GM23338 (cell line): ENCODE data around the gene PVR. TPM values are rescaled to one million over a fixed set of nuclear protein-coding genes. Genes with fewer than 3 reads are reported as not detected.

Experiments used
- ATAC-seq: fragments of 200-7000 bp; cut with Tn5 transposase; 3 replicates; pipeline ENCODE4 v1.9.1; 2020
- DNase-seq: peaks from one replicate; pipeline ENCODE4 v3.0.0-alpha.2; 2015; ENCODE audit warnings: low spot score
- H2AFZ ChIP-seq: fragments of 200-600 bp; sonication (generic); 2 replicates; pipeline ENCODE4 v1.8.0; 2016; ENCODE audit warnings: antibody characterized with exemption, mild to moderate bottlenecking, moderate library complexity
- H3F3A ChIP-seq: fragments of 200-600 bp; sonication (generic); replicated peaks from 2 replicates; pipeline ENCODE4 v1.8.0; 2017; ENCODE audit warnings: antibody characterized with exemption, mixed run types, low read depth
- H3K27ac ChIP-seq: fragments of 200-600 bp; sonication (generic); 2 replicates; pipeline ENCODE4 v1.6.1; 2016; ENCODE audit warnings: low read depth
- H3K27me3 ChIP-seq: fragments of 200-600 bp; sonication (generic); 2 replicates; pipeline ENCODE4 v1.8.0; 2016; ENCODE audit warnings: mild to moderate bottlenecking, mixed run types, moderate library complexity; ENCODE audit not compliant: insufficient read depth
- H3K36me3 ChIP-seq: fragments of 200-600 bp; sonication (generic); 2 replicates; pipeline ENCODE4 v1.8.0; 2016; ENCODE audit warnings: mild to moderate bottlenecking; ENCODE audit not compliant: insufficient read depth
- H3K4me1 ChIP-seq: fragments of 200-600 bp; sonication (generic); 2 replicates; pipeline ENCODE4 v1.8.0; 2016; ENCODE audit warnings: mild to moderate bottlenecking, moderate library complexity; ENCODE audit not compliant: insufficient read depth
- H3K4me2 ChIP-seq: fragments of 200-600 bp; sonication (generic); 2 replicates; pipeline ENCODE4 v1.7.1; 2017; ENCODE audit warnings: mixed run types
- H3K4me3 ChIP-seq: fragments of 200-600 bp; sonication (generic); 2 replicates; pipeline ENCODE4 v1.6.1; 2016; ENCODE audit warnings: mixed run types
- H3K79me2 ChIP-seq: fragments of 200-600 bp; sonication (generic); replicated peaks from 2 replicates; pipeline ENCODE4 v1.8.0; 2017; ENCODE audit warnings: mild to moderate bottlenecking; ENCODE audit not compliant: insufficient read depth
- H3K9me2 ChIP-seq: fragments of 200-600 bp; sonication (generic); 2 replicates; pipeline ENCODE4 v1.8.0; 2017; ENCODE audit not compliant: insufficient read depth
- H4K20me1 ChIP-seq: fragments of 200-600 bp; sonication (generic); replicated peaks from 2 replicates; pipeline ENCODE4 v1.8.0; 2017; ENCODE audit warnings: mild to moderate bottlenecking; ENCODE audit not compliant: insufficient read depth
- H3K27ac Mint-ChIP-seq: 2 replicates; pipeline ENCODE4 v1.8.0; 2020; ENCODE audit warnings: inconsistent platforms, mild to moderate bottlenecking, moderate library complexity, mixed read lengths
- H3K27me3 Mint-ChIP-seq: 3 replicates; pipeline ENCODE4 v1.8.0; 2022; ENCODE audit warnings: low read depth, mild to moderate bottlenecking, moderate library complexity, mixed read lengths, inconsistent platforms; ENCODE audit not compliant: insufficient read depth, poor library complexity
- H3K36me3 Mint-ChIP-seq: 3 replicates; pipeline ENCODE4 v1.8.0; 2021; ENCODE audit warnings: low read depth, mild to moderate bottlenecking, inconsistent platforms, moderate library complexity, mixed read lengths
- H3K4me1 Mint-ChIP-seq: 3 replicates; pipeline ENCODE4 v1.8.0; 2020; ENCODE audit warnings: mild to moderate bottlenecking, inconsistent platforms, mixed read lengths
- H3K4me3 Mint-ChIP-seq: 3 replicates; pipeline ENCODE4 v1.8.0; 2021; ENCODE audit warnings: moderate library complexity, mild to moderate bottlenecking, inconsistent platforms, mixed read lengths
- H3K9me3 Mint-ChIP-seq: 3 replicates; pipeline ENCODE4 v1.8.0; 2020; ENCODE audit warnings: moderate library complexity, mild to moderate bottlenecking, inconsistent platforms, mixed read lengths
- EZH2 ChIP-seq: fragments of 200-600 bp; sonication (generic); IDR thresholded peaks from one replicate; pipeline ENCODE4 v1.8.0; 2017; ENCODE audit warnings: antibody characterized with exemption, mild to moderate bottlenecking, low read depth; ENCODE audit not compliant: unreplicated experiment
- EZH2phosphoT487 ChIP-seq: fragments of 200-600 bp; sonication (generic); IDR thresholded peaks from one replicate; pipeline ENCODE4 v1.8.1; 2018; ENCODE audit warnings: antibody characterized with exemption; ENCODE audit not compliant: unreplicated experiment
- NANOG ChIP-seq: IDR thresholded peaks from 2 replicates; pipeline ENCODE4 v1.6.1; 2016; ENCODE audit warnings: antibody characterized with exemption, borderline replicate concordance
- POLR2AphosphoS5 ChIP-seq: IDR thresholded peaks from 2 replicates; pipeline ENCODE4 v1.6.1; 2016; ENCODE audit warnings: antibody characterized with exemption, low read depth
- STAT1 ChIP-seq: IDR thresholded peaks from one replicate; pipeline ENCODE4 v1.6.1; 2016; ENCODE audit warnings: antibody characterized with exemption; ENCODE audit not compliant: unreplicated experiment
- ZNF114 ChIP-seq: fragments of 250-450 bp; sonication (Bioruptor Pico); IDR thresholded peaks from 2 replicates; pipeline ENCODE4 v1.5.0; 2020; ENCODE audit warnings: mild to moderate bottlenecking, moderate library complexity
- polyA plus RNA-seq: library from polyadenylated mRNA; unstranded; fragments of >200 nt; fragmentation: Nextera tagmentation; extraction: Ambion mirVana; gene quantifications from 2 replicates; pipeline ENCODE4 v1.2.1, GENCODE V29; 2016
- total RNA-seq: library from RNA; depleted of rRNA; stranded (reverse); fragments of >200 nt; shearing (Covaris generic); gene quantifications from 2 replicates; pipeline ENCODE4 v1.2.3, GENCODE V29; 2014
- TF ChIP-seq, protein P1 (sequence below), 2 experiments: fragments of 200-600 bp in 1 of 2; sonication (generic) in 1 of 2; conservative IDR thresholded peaks; 2 replicates each; pipeline versions ENCODE4 v1.5.1 to v1.6.1; 2016 to 2017; ENCODE audit warnings: antibody characterized with exemption in 2 of 2, low read depth in 2 of 2, mild to moderate bottlenecking in 2 of 2, moderate library complexity in 1 of 2
- TF ChIP-seq, protein P2 (sequence below): IDR thresholded peaks from 2 replicates; pipeline ENCODE4 v1.6.1; 2016; ENCODE audit warnings: antibody characterized with exemption
- TF ChIP-seq, protein P3 (sequence below): IDR thresholded peaks from one replicate; pipeline ENCODE4 v1.6.1; 2018; ENCODE audit warnings: antibody characterized with exemption; ENCODE audit not compliant: unreplicated experiment

The PVR gene
- total and polyA plus RNA-seq, 2 experiments from 2014 or later, result 4.8 to 19.0 TPM

DNA sequence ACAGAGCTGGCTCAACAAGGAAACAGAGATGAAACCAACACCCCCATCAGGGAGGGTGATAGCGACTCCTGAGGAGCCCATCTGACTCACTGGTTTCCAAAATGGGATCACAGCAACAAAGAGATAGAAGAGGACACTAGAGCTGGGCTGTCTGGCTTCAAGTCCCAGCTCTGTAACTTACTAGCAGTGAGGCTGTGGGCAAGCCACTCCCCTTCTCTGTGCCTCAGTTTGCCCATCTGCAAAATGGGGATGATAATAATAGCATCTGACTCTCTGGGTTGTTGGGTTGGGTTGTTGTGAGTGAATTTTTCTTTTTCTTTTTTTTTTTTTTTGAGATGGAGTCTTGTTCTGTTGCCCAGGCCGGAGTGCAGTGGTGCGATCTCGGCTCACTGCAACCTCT is 16.1 kb upstream of the PVR start:
- Histone ChIP-seq H3K4me1 (peaks cover 3% of the 10 kb centered on the region; the same call in 1 of the 2 replicates), H3K27ac (no peak overlapping the region), H2AFZ (no peak overlapping the region), H3K9me2 (no peaks in the 10 kb centered on the region), H3K36me3 (no peaks in the 10 kb centered on the region), H3K4me2 (no peak overlapping the region), H3F3A (no peaks in the 10 kb centered on the region), H3K79me2 (no peaks in the 10 kb centered on the region), H3K4me3 (no peak overlapping the region), H4K20me1 (no peaks in the 10 kb centered on the region), H3K27me3 (no peaks in the 10 kb centered on the region)
- Mint-ChIP-seq H3K27me3 (peaks cover 10% of the 10 kb centered on the region), H3K4me1 (peaks cover 3% of the 10 kb centered on the region; the same call in 2 of the 3 replicates), H3K27ac (no peak overlapping the region), H3K36me3 (no peaks in the 10 kb centered on the region), H3K9me3 (no peaks in the 10 kb centered on the region), H3K4me3 (no peak overlapping the region)
- TF ChIP-seq EZH2, result no peak
- TF ChIP-seq, protein P1, sequence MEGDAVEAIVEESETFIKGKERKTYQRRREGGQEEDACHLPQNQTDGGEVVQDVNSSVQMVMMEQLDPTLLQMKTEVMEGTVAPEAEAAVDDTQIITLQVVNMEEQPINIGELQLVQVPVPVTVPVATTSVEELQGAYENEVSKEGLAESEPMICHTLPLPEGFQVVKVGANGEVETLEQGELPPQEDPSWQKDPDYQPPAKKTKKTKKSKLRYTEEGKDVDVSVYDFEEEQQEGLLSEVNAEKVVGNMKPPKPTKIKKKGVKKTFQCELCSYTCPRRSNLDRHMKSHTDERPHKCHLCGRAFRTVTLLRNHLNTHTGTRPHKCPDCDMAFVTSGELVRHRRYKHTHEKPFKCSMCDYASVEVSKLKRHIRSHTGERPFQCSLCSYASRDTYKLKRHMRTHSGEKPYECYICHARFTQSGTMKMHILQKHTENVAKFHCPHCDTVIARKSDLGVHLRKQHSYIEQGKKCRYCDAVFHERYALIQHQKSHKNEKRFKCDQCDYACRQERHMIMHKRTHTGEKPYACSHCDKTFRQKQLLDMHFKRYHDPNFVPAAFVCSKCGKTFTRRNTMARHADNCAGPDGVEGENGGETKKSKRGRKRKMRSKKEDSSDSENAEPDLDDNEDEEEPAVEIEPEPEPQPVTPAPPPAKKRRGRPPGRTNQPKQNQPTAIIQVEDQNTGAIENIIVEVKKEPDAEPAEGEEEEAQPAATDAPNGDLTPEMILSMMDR (conservative IDR thresholded peaks at IDR 0.05; ENCODE audit: low read depth in 2 of 2), result no peak
- no peak for TF ChIP-seq STAT1
- no peak for TF ChIP-seq NANOG
- no peak for TF ChIP-seq EZH2phosphoT487
- no peak for TF ChIP-seq ZNF114 (CRISPR knock-in tag)
- no peak for TF ChIP-seq POLR2AphosphoS5
- DNase-seq (no peak), ATAC-seq (no peak)

DNA sequence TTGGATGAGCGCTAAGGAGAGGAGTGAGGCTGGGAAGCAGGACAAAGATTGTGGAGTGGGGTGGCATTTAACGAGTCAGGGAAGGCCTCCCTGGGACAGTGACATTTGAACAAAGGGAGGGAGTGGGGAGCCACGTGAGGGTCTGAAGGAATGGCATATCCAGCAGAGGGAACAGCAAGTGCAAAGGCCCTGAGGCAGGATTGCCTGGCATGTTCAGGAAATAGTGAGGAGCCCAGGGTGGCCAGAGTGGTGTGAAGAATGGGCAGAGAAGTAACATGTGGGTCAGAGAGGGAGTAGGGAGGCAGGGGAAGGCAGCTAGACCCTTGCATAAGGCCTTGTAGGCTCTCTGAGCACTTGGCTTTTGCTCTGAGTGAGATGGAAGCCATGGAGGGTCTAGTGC is 14.9 kb upstream of the PVR start:
- Mint-ChIP-seq H3K36me3 (no peaks in the 10 kb centered on the region), H3K4me1 (peaks cover 15% of the 10 kb centered on the region; the same call in 2 of the 3 replicates), H3K27me3 (peaks cover 10% of the 10 kb centered on the region), H3K27ac (no peak overlapping the region), H3K9me3 (no peaks in the 10 kb centered on the region), H3K4me3 (no peak overlapping the region)
- Histone ChIP-seq H3K79me2 (no peaks in the 10 kb centered on the region), H2AFZ (no peak overlapping the region), H3K27me3 (no peaks in the 10 kb centered on the region), H3K4me2 (no peak overlapping the region), H3K27ac (no peak overlapping the region), H3K4me3 (no peak overlapping the region), H4K20me1 (no peaks in the 10 kb centered on the region), H3K9me2 (no peaks in the 10 kb centered on the region), H3K4me1 (peaks cover 12% of the 10 kb centered on the region; the same call in 1 of the 2 replicates), H3F3A (no peaks in the 10 kb centered on the region), H3K36me3 (no peaks in the 10 kb centered on the region)
- DNase-seq, result no peak
- no peak for ATAC-seq
- TF ChIP-seq NANOG (no peak), EZH2 (no peak), EZH2phosphoT487 (no peak), STAT1 (no peak)
- TF ChIP-seq, protein P2, sequence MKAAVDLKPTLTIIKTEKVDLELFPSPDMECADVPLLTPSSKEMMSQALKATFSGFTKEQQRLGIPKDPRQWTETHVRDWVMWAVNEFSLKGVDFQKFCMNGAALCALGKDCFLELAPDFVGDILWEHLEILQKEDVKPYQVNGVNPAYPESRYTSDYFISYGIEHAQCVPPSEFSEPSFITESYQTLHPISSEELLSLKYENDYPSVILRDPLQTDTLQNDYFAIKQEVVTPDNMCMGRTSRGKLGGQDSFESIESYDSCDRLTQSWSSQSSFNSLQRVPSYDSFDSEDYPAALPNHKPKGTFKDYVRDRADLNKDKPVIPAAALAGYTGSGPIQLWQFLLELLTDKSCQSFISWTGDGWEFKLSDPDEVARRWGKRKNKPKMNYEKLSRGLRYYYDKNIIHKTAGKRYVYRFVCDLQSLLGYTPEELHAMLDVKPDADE, result no peak
- TF ChIP-seq, protein P3, sequence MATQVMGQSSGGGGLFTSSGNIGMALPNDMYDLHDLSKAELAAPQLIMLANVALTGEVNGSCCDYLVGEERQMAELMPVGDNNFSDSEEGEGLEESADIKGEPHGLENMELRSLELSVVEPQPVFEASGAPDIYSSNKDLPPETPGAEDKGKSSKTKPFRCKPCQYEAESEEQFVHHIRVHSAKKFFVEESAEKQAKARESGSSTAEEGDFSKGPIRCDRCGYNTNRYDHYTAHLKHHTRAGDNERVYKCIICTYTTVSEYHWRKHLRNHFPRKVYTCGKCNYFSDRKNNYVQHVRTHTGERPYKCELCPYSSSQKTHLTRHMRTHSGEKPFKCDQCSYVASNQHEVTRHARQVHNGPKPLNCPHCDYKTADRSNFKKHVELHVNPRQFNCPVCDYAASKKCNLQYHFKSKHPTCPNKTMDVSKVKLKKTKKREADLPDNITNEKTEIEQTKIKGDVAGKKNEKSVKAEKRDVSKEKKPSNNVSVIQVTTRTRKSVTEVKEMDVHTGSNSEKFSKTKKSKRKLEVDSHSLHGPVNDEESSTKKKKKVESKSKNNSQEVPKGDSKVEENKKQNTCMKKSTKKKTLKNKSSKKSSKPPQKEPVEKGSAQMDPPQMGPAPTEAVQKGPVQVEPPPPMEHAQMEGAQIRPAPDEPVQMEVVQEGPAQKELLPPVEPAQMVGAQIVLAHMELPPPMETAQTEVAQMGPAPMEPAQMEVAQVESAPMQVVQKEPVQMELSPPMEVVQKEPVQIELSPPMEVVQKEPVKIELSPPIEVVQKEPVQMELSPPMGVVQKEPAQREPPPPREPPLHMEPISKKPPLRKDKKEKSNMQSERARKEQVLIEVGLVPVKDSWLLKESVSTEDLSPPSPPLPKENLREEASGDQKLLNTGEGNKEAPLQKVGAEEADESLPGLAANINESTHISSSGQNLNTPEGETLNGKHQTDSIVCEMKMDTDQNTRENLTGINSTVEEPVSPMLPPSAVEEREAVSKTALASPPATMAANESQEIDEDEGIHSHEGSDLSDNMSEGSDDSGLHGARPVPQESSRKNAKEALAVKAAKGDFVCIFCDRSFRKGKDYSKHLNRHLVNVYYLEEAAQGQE, result no peak
